ENCODE measurements around the gene NSG2.

Gene NSG2

GRCh38 chr5:174087783-174088182 lies 42.3 kb downstream of the NSG2 start:
- ChIA-PET CTCF (no interaction called here), POLR2A (no interaction called here)
- Histone ChIP-seq H3K27me3 (replicated peaks in 2 of 5; ENCODE audit: control insufficient read depth in 4 of 5, insufficient read depth in 5 of 5, low read length in 4 of 5) (peaks cover 0 to 11% (median 0%) of the 10 kb centered on the region in 5 experiments), H3K27ac (ENCODE audit: insufficient read depth in 1 of 2, low read depth in 1 of 2, low read length in 2 of 2, poor library complexity in 1 of 2, severe bottlenecking in 2 of 2) (no peak overlapping the region), H3K4me3 (ENCODE audit: control insufficient read depth in 1 of 7, extremely low read depth in 1 of 7, insufficient read depth in 4 of 7, low read depth in 2 of 7, low read length in 6 of 7) (no peak overlapping the region), H3K9me3 (ENCODE audit: control extremely low read depth in 1 of 5, control insufficient read depth in 4 of 5, insufficient read depth in 2 of 5, low read depth in 1 of 5, low read length in 4 of 5) (no peaks in the 10 kb centered on the region), H3K4me1 (ENCODE audit: control extremely low read depth in 1 of 4, control insufficient read depth in 4 of 4, insufficient read depth in 4 of 4, low read length in 3 of 4) (no peaks in the 10 kb centered on the region), H3K36me3 (ENCODE audit: control insufficient read depth in 4 of 4, insufficient read depth in 4 of 4, low read length in 3 of 4) (no peaks in the 10 kb centered on the region)
- no peak for DNase-seq
- 100% methylated on average over 1 of the region's 1 CpG for WGBS (ENCODE audit: insufficient coverage)

- Histone ChIP-seq H3K36me3 (ENCODE audit: control insufficient read depth in 4 of 4, insufficient read depth in 4 of 4, low read length in 3 of 4) (no peaks in the 10 kb centered on the region), H3K27ac (ENCODE audit: insufficient read depth in 1 of 2, low read depth in 1 of 2, low read length in 2 of 2, poor library complexity in 1 of 2, severe bottlenecking in 2 of 2) (no peak overlapping the region), H3K4me1 (ENCODE audit: control extremely low read depth in 1 of 4, control insufficient read depth in 4 of 4, insufficient read depth in 4 of 4, low read length in 3 of 4) (no peaks in the 10 kb centered on the region), H3K4me3 (ENCODE audit: control insufficient read depth in 1 of 7, extremely low read depth in 1 of 7, insufficient read depth in 4 of 7, low read depth in 2 of 7, low read length in 6 of 7) (no peak overlapping the region), H3K27me3 (replicated peaks in 2 of 5; ENCODE audit: control insufficient read depth in 4 of 5, insufficient read depth in 5 of 5, low read length in 4 of 5) (peaks cover 0 to 11% (median 0%) of the 10 kb centered on the region in 5 experiments), H3K9me3 (ENCODE audit: control extremely low read depth in 1 of 5, control insufficient read depth in 4 of 5, insufficient read depth in 2 of 5, low read depth in 1 of 5, low read length in 4 of 5) (no peaks in the 10 kb centered on the region)
- 91% methylated on average over 8 of the region's 10 CpGs for WGBS (ENCODE audit: insufficient coverage)
- ChIA-PET CTCF (no interaction called here), POLR2A (no interaction called here)
- no peak for DNase-seq
Measured at GRCh38 chr5:174090129-174090528, 44.6 kb downstream of the NSG2 start.

GRCh38 chr5:174093123-174093522 lies 47.6 kb downstream of the NSG2 start:
- DNase-seq, result no peak
- CTCF ChIA-PET, result no interaction called here
- H3K27me3 ChIP-seq (replicated peaks in 2 of 5; ENCODE audit: control insufficient read depth in 4 of 5, insufficient read depth in 5 of 5, low read length in 4 of 5), result peaks cover 0 to 11% (median 0%) of the 10 kb centered on the region in 5 experiments
- no peaks in the 10 kb centered on the region for H3K9me3 ChIP-seq (ENCODE audit: control extremely low read depth in 1 of 5, control insufficient read depth in 4 of 5, insufficient read depth in 2 of 5, low read depth in 1 of 5, low read length in 4 of 5)
- no peak overlapping the region for H3K27ac ChIP-seq (ENCODE audit: insufficient read depth in 1 of 2, low read depth in 1 of 2, low read length in 2 of 2, poor library complexity in 1 of 2, severe bottlenecking in 2 of 2)
- no peaks in the 10 kb centered on the region for H3K36me3 ChIP-seq (ENCODE audit: control insufficient read depth in 4 of 4, insufficient read depth in 4 of 4, low read length in 3 of 4)
- WGBS (ENCODE audit: insufficient coverage), result 82% methylated on average over 3 of the region's 5 CpGs
- POLR2A ChIA-PET, result no interaction called here
- no peaks in the 10 kb centered on the region for H3K4me1 ChIP-seq (ENCODE audit: control extremely low read depth in 1 of 4, control insufficient read depth in 4 of 4, insufficient read depth in 4 of 4, low read length in 3 of 4)
- H3K4me3 ChIP-seq (ENCODE audit: control insufficient read depth in 1 of 7, extremely low read depth in 1 of 7, insufficient read depth in 4 of 7, low read depth in 2 of 7, low read length in 6 of 7), result no peak overlapping the region

- Histone ChIP-seq H3K36me3 (ENCODE audit: control insufficient read depth in 4 of 4, insufficient read depth in 4 of 4, low read length in 3 of 4) (no peaks in the 10 kb centered on the region), H3K27ac (ENCODE audit: insufficient read depth in 1 of 2, low read depth in 1 of 2, low read length in 2 of 2, poor library complexity in 1 of 2, severe bottlenecking in 2 of 2) (no peak overlapping the region), H3K4me1 (ENCODE audit: control extremely low read depth in 1 of 4, control insufficient read depth in 4 of 4, insufficient read depth in 4 of 4, low read length in 3 of 4) (no peaks in the 10 kb centered on the region), H3K4me3 (ENCODE audit: control insufficient read depth in 1 of 7, extremely low read depth in 1 of 7, insufficient read depth in 4 of 7, low read depth in 2 of 7, low read length in 6 of 7) (no peak overlapping the region), H3K9me3 (ENCODE audit: control extremely low read depth in 1 of 5, control insufficient read depth in 4 of 5, insufficient read depth in 2 of 5, low read depth in 1 of 5, low read length in 4 of 5) (no peaks in the 10 kb centered on the region), H3K27me3 (replicated peaks in 2 of 5; ENCODE audit: control insufficient read depth in 4 of 5, insufficient read depth in 5 of 5, low read length in 4 of 5) (peaks cover 0 to 6% (median 0%) of the 10 kb centered on the region in 5 experiments)
- ChIA-PET POLR2A (no interaction called here), CTCF (no interaction called here)
- 83% methylated on average over 8 of the region's 10 CpGs for WGBS (ENCODE audit: insufficient coverage)
- no peak for DNase-seq
Measured at GRCh38 chr5:174094857-174095606, 49.5 kb downstream of the NSG2 start.

- ChIA-PET POLR2A (no interaction called here), CTCF (no interaction called here)
- Histone ChIP-seq H3K9me3 (ENCODE audit: control extremely low read depth in 1 of 5, control insufficient read depth in 4 of 5, insufficient read depth in 2 of 5, low read depth in 1 of 5, low read length in 4 of 5) (no peaks in the 10 kb centered on the region), H3K4me3 (ENCODE audit: control insufficient read depth in 1 of 7, extremely low read depth in 1 of 7, insufficient read depth in 4 of 7, low read depth in 2 of 7, low read length in 6 of 7) (no peak overlapping the region), H3K27ac (ENCODE audit: insufficient read depth in 1 of 2, low read depth in 1 of 2, low read length in 2 of 2, poor library complexity in 1 of 2, severe bottlenecking in 2 of 2) (no peak overlapping the region), H3K4me1 (ENCODE audit: control extremely low read depth in 1 of 4, control insufficient read depth in 4 of 4, insufficient read depth in 4 of 4, low read length in 3 of 4) (no peaks in the 10 kb centered on the region), H3K36me3 (ENCODE audit: control insufficient read depth in 4 of 4, insufficient read depth in 4 of 4, low read length in 3 of 4) (no peaks in the 10 kb centered on the region), H3K27me3 (replicated peaks in 2 of 5; ENCODE audit: control insufficient read depth in 4 of 5, insufficient read depth in 5 of 5, low read length in 4 of 5) (peaks cover 0 to 2% (median 0%) of the 10 kb centered on the region in 5 experiments)
- WGBS (ENCODE audit: insufficient coverage), result 71% methylated on average over 6 of the region's 6 CpGs
- no peak for DNase-seq
Measured at GRCh38 chr5:174096619-174097018, 51.1 kb downstream of the NSG2 start.

- Histone ChIP-seq H3K4me1 (ENCODE audit: control extremely low read depth in 1 of 4, control insufficient read depth in 4 of 4, insufficient read depth in 4 of 4, low read length in 3 of 4) (no peaks in the 10 kb centered on the region), H3K27ac (ENCODE audit: insufficient read depth in 1 of 2, low read depth in 1 of 2, low read length in 2 of 2, poor library complexity in 1 of 2, severe bottlenecking in 2 of 2) (no peak overlapping the region), H3K9me3 (ENCODE audit: control extremely low read depth in 1 of 5, control insufficient read depth in 4 of 5, insufficient read depth in 2 of 5, low read depth in 1 of 5, low read length in 4 of 5) (no peaks in the 10 kb centered on the region), H3K4me3 (ENCODE audit: control insufficient read depth in 1 of 7, extremely low read depth in 1 of 7, insufficient read depth in 4 of 7, low read depth in 2 of 7, low read length in 6 of 7) (no peak overlapping the region), H3K27me3 (replicated peaks in 2 of 5; ENCODE audit: control insufficient read depth in 4 of 5, insufficient read depth in 5 of 5, low read length in 4 of 5) (peaks cover 0 to 2% (median 0%) of the 10 kb centered on the region in 5 experiments), H3K36me3 (ENCODE audit: control insufficient read depth in 4 of 4, insufficient read depth in 4 of 4, low read length in 3 of 4) (no peaks in the 10 kb centered on the region)
- no CpG with 5 or more reads among the region's 4 CpGs for WGBS (ENCODE audit: insufficient coverage)
- ChIA-PET CTCF (no interaction called here), POLR2A (no interaction called here)
- no peak for DNase-seq
Measured at GRCh38 chr5:174097486-174098185, 52.1 kb downstream of the NSG2 start.

- POLR2A ChIA-PET, result no interaction called here
Measured at GRCh38 chr5:174098694-174099093, 53.2 kb downstream of the NSG2 start.

More at GRCh38 chr5:174098694-174099093, 53.2 kb downstream of the NSG2 start:
- H3K4me1 ChIP-seq (ENCODE audit: control extremely low read depth in 1 of 4, control insufficient read depth in 4 of 4, insufficient read depth in 4 of 4, low read length in 3 of 4), result no peaks in the 10 kb centered on the region
- peaks cover 0 to 2% (median 0%) of the 10 kb centered on the region in 5 experiments for H3K27me3 ChIP-seq (replicated peaks in 2 of 5; ENCODE audit: control insufficient read depth in 4 of 5, insufficient read depth in 5 of 5, low read length in 4 of 5)
- 93% methylated on average over 12 of the region's 15 CpGs for WGBS (ENCODE audit: insufficient coverage)
- no peaks in the 10 kb centered on the region for H3K36me3 ChIP-seq (ENCODE audit: control insufficient read depth in 4 of 4, insufficient read depth in 4 of 4, low read length in 3 of 4)
- CTCF ChIA-PET, result no interaction called here
- H3K4me3 ChIP-seq (ENCODE audit: control insufficient read depth in 1 of 7, extremely low read depth in 1 of 7, insufficient read depth in 4 of 7, low read depth in 2 of 7, low read length in 6 of 7), result no peak overlapping the region
- no peaks in the 10 kb centered on the region for H3K9me3 ChIP-seq (ENCODE audit: control extremely low read depth in 1 of 5, control insufficient read depth in 4 of 5, insufficient read depth in 2 of 5, low read depth in 1 of 5, low read length in 4 of 5)
- no peak overlapping the region for H3K27ac ChIP-seq (ENCODE audit: insufficient read depth in 1 of 2, low read depth in 1 of 2, low read length in 2 of 2, poor library complexity in 1 of 2, severe bottlenecking in 2 of 2)
- no peak for DNase-seq
